B cell (primary cell): ENCODE data around the gene TRANK1.

Source experiments
- CTCF ChIP-seq: fragments of 200-600 bp; IDR thresholded peaks from one replicate; pipeline ENCODE4 v1.8.0; 2022; ENCODE audit warnings: antibody characterized with exemption, mild to moderate bottlenecking
- EZH2 ChIP-seq: IDR thresholded peaks from 2 replicates; pipeline ENCODE4 v1.6.1; 2012; ENCODE audit warnings: borderline replicate concordance, low read depth, mild to moderate bottlenecking, moderate library complexity, low read length; ENCODE audit not compliant: insufficient read depth, poor library complexity, severe bottlenecking

GRCh38 chr3:36923523-36923943, 21.3 kb downstream of the TRANK1 start:
- no peak for TF ChIP-seq CTCF
- no peak for TF ChIP-seq EZH2
